ENCODE measurements around the gene MTG1. TPM values are rescaled to one million over a fixed set of nuclear protein-coding genes. Genes with fewer than 3 reads are reported as not detected.
A peak's percentile ranks its signal among the peaks of the same experiment; 100 is the strongest.

MTG1 gene
- total RNA-seq, 1 donor from 2014 or later, result 44.0 TPM

- H3K4me2 ChIP-seq (ENCODE audit: low read length), result no peak overlapping the region
- H3K9ac ChIP-seq (ENCODE audit: low read length), result no peak overlapping the region
- H3K36me3 ChIP-seq (ENCODE audit: insufficient read depth, low read length), result peaks cover 4% of the 10 kb centered on the region
- TF ChIP-seq EZH2 (IDR thresholded peaks at IDR 0.05; ENCODE audit: insufficient read depth, low read length) (no peak), CTCF (IDR thresholded peaks at IDR 0.05; ENCODE audit: insufficient read depth, low read depth, low read length) (no peak)
- peaks cover 4% of the 10 kb centered on the region for H3K36me3 Mint-ChIP-seq (ENCODE audit: low read depth, unreplicated experiment)
- H4K20me1 ChIP-seq (ENCODE audit: insufficient read depth, low read length), result peaks cover 5% of the 10 kb centered on the region
- H3K9me3 ChIP-seq (ENCODE audit: insufficient read depth, low read depth, low read length), result no peaks in the 10 kb centered on the region
- no peak overlapping the region for H3K27ac ChIP-seq (ENCODE audit: low read depth, low read length)
- H3K27me3 Mint-ChIP-seq (ENCODE audit: low read depth, unreplicated experiment), result peaks cover 8% of the 10 kb centered on the region
- H3K4me1 ChIP-seq (ENCODE audit: insufficient read depth, low read length), result no peaks in the 10 kb centered on the region
- no peak for FAIRE-seq
- peaks cover 2% of the 10 kb centered on the region for H3K9me3 Mint-ChIP-seq (ENCODE audit: unreplicated experiment)
- peaks cover 9% of the 10 kb centered on the region for H3K79me2 ChIP-seq (ENCODE audit: insufficient read depth, low read length)
- H2AFZ ChIP-seq (ENCODE audit: low read depth, low read length), result no peak overlapping the region
- no peak for DNase-seq (ENCODE audit: low read depth)
- H3K4me3 ChIP-seq (ENCODE audit: insufficient read depth, low read depth, low read length), result no peak overlapping the region
- no peaks in the 10 kb centered on the region for H3K27me3 ChIP-seq (ENCODE audit: insufficient read depth, low read length)
- H3K27ac Mint-ChIP-seq (ENCODE audit: unreplicated experiment), result no peak overlapping the region
- peaks cover 2% of the 10 kb centered on the region for H3K4me1 Mint-ChIP-seq (ENCODE audit: low read depth, unreplicated experiment)
- no peak overlapping the region for H3K4me3 Mint-ChIP-seq (ENCODE audit: unreplicated experiment)
Measured at GRCh38 chr10:133370030-133370786, 23.7 kb upstream of the MTG1 start.

GRCh38 chr10:133372507-133372906 lies 21.4 kb upstream of the MTG1 start:
- Mint-ChIP-seq H3K27ac (ENCODE audit: unreplicated experiment) (no peak overlapping the region), H3K36me3 (ENCODE audit: low read depth, unreplicated experiment) (peaks cover 4% of the 10 kb centered on the region), H3K9me3 (ENCODE audit: unreplicated experiment) (peaks cover 2% of the 10 kb centered on the region), H3K4me1 (ENCODE audit: low read depth, unreplicated experiment) (peaks cover 2% of the 10 kb centered on the region), H3K27me3 (ENCODE audit: low read depth, unreplicated experiment) (peaks cover 14% of the 10 kb centered on the region), H3K4me3 (ENCODE audit: unreplicated experiment) (peak overlapping the region; percentile 72)
- Histone ChIP-seq H2AFZ (ENCODE audit: low read depth, low read length) (no peak overlapping the region), H3K27ac (ENCODE audit: low read depth, low read length) (no peak overlapping the region), H3K4me1 (ENCODE audit: insufficient read depth, low read length) (no peaks in the 10 kb centered on the region), H4K20me1 (ENCODE audit: insufficient read depth, low read length) (peaks cover 5% of the 10 kb centered on the region), H3K9me3 (ENCODE audit: insufficient read depth, low read depth, low read length) (no peaks in the 10 kb centered on the region), H3K27me3 (ENCODE audit: insufficient read depth, low read length) (no peaks in the 10 kb centered on the region), H3K79me2 (ENCODE audit: insufficient read depth, low read length) (peaks cover 9% of the 10 kb centered on the region), H3K4me2 (ENCODE audit: low read length) (peak overlapping the region; percentile 74), H3K4me3 (ENCODE audit: insufficient read depth, low read depth, low read length) (peak overlapping the region; percentile 1), H3K36me3 (ENCODE audit: insufficient read depth, low read length) (peaks cover 4% of the 10 kb centered on the region), H3K9ac (ENCODE audit: low read length) (peak overlapping the region; percentile 31)
- FAIRE-seq, result no peak
- no peak for DNase-seq (ENCODE audit: low read depth)
- TF ChIP-seq EZH2 (IDR thresholded peaks at IDR 0.05; ENCODE audit: insufficient read depth, low read length) (no peak), CTCF (IDR thresholded peaks at IDR 0.05; ENCODE audit: insufficient read depth, low read depth, low read length) (no peak)

Data from astrocyte (in vitro differentiated cells and primary cell).